HG03159 (cell line): ENCODE results near the gene PPFIBP1.
"Not testable (repeated sequence)": the region's sequence is repeated elsewhere in the genome, so short reads cannot be mapped to it uniquely, and the experiment has no call there.

Experiments used
- ATAC-seq: cut with Tn5 transposase; IDR thresholded peaks from one replicate; pipeline ENCODE4 v1.9.1; 2021; ENCODE audit warnings: mild to moderate bottlenecking, moderate library complexity; ENCODE audit not compliant: unreplicated experiment

PPFIBP1 gene

GRCh38 chr12:27652174-27652763 is 128.3 kb downstream of the PPFIBP1 start:
- ATAC-seq, result no peak

- ATAC-seq, result no peak
Observed at GRCh38 chr12:27653661-27654060, 129.7 kb downstream of the PPFIBP1 start.

DNA sequence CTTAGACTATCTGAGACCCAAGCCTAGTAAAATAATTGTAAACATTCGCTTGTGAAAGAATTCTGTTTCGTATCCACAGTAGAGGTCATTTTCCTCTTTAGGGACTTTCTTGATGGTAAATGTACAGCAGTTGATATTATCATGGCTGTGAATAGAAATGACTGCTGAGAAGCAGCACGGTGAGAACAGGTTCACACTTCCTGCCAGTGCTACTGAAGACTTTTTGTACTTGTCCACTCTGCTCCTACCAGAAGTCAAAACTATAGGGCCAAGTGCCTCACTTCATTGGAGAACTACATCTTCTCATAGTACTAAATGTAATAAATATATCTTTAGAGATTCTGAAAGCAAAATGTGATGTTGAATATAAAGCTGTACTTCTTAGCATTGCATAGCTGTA is 131.5 kb downstream of the PPFIBP1 start:
- not testable (repeated sequence) for ATAC-seq

DNA sequence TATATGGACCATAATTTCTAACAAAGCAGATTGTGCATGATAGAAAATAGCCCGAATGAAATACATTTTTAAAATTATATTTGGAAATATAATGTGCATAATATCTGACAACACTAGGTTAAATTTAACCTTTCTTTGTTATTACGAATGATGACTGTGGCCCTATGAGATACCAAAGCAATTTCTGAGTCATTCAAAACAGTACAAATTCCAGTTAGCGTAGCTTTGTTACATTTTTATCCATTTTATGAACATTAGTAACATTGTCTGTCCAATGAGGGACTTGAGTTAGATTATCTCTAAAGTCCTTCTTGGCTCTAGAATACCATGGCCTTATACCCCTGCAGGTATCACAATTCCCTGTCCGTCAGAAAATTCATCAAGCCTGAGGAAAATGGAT is 133.3 kb downstream of the PPFIBP1 start:
- ATAC-seq, result no peak

DNA sequence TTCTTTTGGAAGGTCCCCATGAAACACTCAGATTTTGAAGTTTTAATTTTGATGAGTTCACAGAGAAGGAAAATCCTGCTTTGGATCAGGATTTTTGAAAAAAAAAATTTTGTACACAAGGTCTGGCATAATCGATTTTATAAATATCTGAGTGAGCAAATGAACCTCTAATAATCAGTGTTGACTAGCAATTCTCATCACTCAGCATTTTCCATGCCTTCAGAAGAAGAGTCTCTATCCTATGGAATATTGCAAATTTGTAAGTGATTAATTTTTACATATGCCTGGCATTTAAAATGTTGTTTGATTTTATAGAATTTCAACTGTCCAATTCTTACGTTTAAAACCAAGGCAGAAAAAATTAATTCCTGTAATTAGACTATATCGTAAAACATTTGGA is 141.7 kb downstream of the PPFIBP1 start:
- ATAC-seq, result no peak

DNA sequence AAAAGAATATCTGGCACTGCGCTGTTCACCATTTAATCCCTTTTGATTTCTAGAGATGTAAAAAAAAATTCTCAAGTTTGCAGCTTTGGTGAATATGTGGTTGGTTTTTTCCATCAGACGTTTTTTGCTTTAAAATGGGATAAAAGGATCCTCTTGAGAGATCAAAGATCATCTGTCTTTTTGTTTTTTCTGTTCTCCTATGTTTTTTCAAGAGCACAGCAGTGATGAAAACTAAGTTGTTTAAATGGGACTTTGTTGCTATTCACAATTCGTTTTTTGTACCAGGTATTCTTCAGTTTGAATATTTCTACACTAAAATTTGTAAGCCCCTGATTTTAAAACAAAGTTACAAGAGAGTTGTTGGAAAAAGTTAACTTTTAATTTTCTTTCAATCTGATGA is 142.5 kb downstream of the PPFIBP1 start:
- ATAC-seq, result no peak

DNA sequence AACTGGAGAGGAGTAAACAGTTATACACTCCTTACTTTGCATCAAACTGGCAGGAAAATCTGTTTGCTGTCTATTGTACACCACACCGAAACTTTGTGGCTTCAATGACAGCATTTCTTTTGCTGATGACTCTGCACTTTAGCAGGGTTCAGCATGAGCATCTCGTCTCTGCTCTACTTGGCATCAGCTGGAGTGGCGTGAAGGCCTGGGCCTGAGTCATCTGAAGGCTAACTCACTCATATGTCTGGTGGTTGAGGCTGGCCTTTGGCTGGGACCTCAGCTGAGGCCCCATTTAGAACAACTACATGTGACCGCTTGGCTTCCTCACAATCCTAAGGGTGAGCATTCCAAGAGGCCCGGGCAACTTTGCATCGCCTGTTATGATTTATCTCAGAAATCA is 143.5 kb downstream of the PPFIBP1 start:
- ATAC-seq, result no peak

GRCh38 chr12:27672051-27672450 is 148.0 kb downstream of the PPFIBP1 start:
- no peak for ATAC-seq

- ATAC-seq, result no peak
Observed at GRCh38 chr12:27672643-27673042, 148.6 kb downstream of the PPFIBP1 start.

GRCh38 chr12:27673101-27673718 is 149.2 kb downstream of the PPFIBP1 start:
- ATAC-seq, result no peak

- no peak for ATAC-seq
Observed at GRCh38 chr12:27674989-27675388, 151.0 kb downstream of the PPFIBP1 start.

DNA sequence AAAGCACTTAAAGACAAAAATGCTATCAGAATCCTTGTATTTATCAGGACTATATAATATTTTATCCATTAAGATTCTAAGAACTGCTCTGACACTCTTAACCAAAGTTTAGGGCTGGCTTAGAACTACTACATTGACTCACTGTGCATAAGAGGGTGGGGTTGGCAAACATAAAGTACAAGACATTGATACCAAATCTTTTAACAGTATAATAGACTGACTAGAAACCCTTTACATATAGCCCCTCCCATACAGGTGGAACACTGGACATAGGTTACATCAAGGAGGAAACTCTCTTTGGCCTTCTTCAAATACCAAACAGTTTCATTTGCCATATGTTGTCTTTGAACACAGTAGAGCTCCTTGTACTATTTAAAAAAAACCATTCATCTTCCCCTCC is 156.6 kb downstream of the PPFIBP1 start:
- ATAC-seq, result no peak

- ATAC-seq, result no peak
Observed at GRCh38 chr12:27682534-27682933, 158.5 kb downstream of the PPFIBP1 start.

DNA sequence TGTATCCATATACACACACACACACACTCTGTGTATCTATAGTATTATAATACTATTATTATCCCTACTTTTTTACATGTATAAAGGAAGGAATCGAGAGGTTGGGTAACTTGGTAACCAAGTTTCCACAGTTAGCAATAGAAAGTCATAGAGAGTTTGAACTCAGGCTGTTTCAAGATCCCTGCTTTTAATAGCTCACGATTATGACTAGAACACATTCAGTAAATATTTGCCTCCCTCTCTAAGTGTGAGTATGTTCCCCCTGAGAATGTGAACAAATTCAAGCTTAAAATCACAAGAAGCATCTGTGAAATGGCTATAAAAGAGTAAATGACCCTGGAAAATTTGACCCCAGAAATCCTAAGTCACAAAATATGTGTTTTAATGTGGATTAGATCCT is 161.3 kb downstream of the PPFIBP1 start:
- no peak for ATAC-seq

GRCh38 chr12:27686147-27686546 is 162.1 kb downstream of the PPFIBP1 start:
- no peak for ATAC-seq

DNA sequence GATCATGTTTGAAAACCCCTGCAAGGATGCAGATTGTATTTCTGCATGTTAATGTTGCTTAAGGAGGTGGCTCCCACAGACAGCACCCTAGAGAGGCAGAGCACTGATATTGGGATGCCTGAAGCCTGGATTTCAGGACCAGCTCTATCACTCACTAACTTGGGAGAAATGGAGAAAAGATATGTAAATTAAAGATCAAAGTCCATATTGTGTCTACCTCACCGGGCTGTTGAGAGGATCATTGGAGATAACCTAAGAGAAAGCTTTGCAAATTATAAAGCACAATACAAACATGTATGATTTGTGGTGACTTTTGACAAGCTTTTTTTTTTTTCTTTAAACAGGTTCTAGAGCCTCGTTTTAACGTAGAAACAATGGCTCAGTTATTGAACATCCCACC is 164.7 kb downstream of the PPFIBP1 start:
- ATAC-seq, result no peak

DNA sequence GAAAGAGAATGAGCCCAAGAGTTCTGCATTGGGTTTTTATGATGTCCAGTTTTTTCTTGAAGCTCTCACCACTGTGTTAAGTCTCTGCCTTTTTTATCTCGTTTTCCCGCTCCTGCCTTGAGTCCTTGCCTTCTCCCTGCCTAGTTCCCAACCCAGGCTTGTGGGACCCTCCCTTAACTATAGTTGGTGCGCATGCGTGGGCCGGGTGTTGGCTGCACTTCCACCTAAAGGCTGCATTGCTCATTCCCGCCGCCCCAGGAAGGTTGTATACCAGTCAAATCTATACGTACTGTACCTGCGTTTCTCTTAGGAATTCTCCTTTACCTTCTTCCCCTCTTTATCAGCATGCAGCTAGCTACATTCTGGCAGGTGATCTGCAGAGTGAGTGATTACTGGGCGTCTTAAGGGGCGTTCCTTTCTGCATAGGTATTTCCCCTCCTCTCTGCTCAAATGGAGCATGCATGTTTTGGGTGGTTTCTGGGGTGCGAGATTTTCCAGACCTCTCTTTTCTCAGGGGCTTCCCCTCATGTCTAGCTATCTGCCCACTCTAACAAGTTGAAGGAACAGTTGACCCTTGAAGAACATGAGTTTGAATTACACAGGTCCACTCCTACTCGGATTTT is 165.7 kb downstream of the PPFIBP1 start:
- no peak for ATAC-seq

DNA sequence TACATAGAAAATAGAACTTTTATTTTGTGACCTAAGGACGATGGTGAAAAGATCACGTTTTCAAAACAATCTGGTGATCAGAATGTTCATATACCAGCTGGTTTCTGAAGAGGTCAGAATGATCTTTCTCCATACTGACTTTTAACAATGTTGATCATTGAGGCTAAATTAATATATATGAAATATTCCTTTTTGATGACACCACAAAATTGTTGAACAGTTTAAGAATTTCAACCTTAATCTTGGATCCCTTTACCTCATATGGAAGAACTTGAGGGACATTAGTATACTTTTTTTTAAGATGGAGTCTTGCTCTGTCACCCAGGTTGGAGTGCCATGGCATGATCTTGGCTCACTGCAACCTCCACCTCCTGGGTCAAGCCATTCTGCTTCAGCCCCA is 169.4 kb downstream of the PPFIBP1 start:
- ATAC-seq, result no peak

- no peak for ATAC-seq
Observed at GRCh38 chr12:27695556-27696292, 171.7 kb downstream of the PPFIBP1 start.

- ATAC-seq, result no peak
Observed at GRCh38 chr12:27696293-27696652, 172.3 kb downstream of the PPFIBP1 start, which contains the start of gene REP15. Gene REP15 (plus strand): TSS chr12:27696447. CDS start chr12:27696563, 116 bp downstream.

- ATAC-seq, result no peak
Observed at GRCh38 chr12:27696864-27697564, 173.0 kb downstream of the PPFIBP1 start.
